GM18873 (cell line): ENCODE measurements around the gene PTPRM.

Experiments used
- ATAC-seq: cut with Tn5 transposase; IDR thresholded peaks from one replicate; pipeline ENCODE4 v1.9.1; 2021; ENCODE audit warnings: mild to moderate bottlenecking, moderate library complexity, moderate number of reproducible peaks; ENCODE audit not compliant: unreplicated experiment, low FRiP score

PTPRM gene

DNA sequence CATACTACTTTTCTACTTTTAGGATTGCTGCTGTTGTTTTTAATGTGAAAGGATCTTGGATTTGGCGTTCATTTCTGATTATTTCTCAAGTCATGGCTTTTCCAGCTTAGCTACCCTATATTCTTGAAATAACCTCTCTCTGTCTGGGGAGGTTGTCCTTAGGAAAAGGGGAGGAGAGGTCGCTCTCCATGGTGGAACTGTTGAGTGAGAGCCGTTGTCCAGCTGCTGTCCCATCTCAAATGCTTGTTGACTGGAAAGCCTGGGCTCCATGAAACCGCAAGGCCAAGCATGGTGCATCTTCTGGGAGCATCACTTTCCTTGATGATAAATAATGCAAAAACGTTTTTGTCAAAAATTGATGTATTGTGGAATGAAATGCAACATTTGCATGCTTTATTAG lies 563.0 kb downstream of the PTPRM start:
- no peak for ATAC-seq

GRCh38 chr18:8133032-8133431 lies 565.9 kb downstream of the PTPRM start:
- ATAC-seq, result no peak

GRCh38 chr18:8133888-8134287 lies 566.8 kb downstream of the PTPRM start:
- no peak for ATAC-seq

DNA sequence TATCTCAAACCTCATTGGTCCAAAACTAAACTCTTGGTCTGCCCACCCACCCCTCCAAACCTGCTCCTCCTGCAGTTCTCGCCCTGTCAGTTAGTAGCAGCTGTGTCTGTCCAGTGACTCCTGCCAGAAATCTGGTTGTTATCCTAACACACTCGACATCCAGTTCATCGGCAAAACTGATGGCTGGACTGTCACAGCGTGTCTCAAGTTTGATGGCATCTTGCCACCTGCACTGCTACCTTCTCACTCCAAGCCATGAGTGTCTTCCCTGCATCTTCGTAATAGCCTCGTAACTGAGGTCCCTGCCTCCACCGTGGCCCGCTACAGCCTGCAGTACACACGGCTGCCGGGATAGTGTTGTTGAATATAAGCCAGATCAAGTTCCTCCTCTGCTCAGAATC lies 572.0 kb downstream of the PTPRM start:
- ATAC-seq, result no peak

- no peak for ATAC-seq
These were observed 572.8 kb downstream of the PTPRM start for GRCh38 chr18:8139891-8140406.

- no peak for ATAC-seq
These were observed 573.9 kb downstream of the PTPRM start for GRCh38 chr18:8140841-8141501.

- ATAC-seq, result no peak
These were observed 575.1 kb downstream of the PTPRM start for GRCh38 chr18:8142131-8142711.

DNA sequence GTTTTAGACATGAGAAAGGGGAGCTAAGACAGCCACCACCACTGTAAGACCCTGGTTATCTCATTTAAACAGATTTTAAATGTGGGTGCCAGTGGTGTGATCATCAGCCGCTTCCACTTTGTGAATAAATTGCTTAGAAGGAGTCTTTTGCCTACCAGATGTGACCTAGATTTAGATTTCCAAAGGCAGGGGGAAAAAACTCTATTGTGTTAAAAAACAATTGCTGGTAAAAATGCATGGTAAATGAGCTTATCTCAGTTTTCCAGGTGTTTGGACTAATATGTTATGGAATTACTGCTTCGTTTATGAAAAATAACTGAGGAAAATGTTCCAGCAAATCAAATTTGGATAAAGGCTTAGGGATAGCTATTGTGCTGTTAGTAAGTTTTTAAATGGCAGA lies 575.8 kb downstream of the PTPRM start:
- ATAC-seq, result no peak

DNA sequence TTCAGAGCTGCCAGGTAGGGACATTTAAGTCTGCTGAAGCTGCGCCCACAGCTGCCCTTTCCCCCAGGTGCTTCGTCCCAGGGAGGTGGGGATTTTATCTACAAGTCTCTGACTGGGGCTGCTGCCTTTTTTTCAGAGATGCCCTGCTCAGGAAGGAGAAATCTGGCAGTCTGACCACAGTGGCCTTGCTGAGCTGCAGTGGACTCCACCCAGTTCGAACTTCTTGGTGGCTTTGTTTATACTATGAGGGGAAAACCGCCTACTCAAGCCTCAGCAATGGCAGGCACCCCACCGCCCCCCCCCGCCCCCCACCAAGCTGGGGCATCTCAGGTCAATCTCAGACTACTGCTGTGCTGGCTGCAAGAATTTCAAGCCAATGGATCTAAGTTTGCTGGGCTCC lies 584.1 kb downstream of the PTPRM start:
- no peak for ATAC-seq

GRCh38 chr18:8153887-8154583 lies 586.9 kb downstream of the PTPRM start:
- ATAC-seq, result no peak

- no peak for ATAC-seq
These were observed 595.7 kb downstream of the PTPRM start for GRCh38 chr18:8162802-8163201.

- no peak for ATAC-seq
These were observed 596.3 kb downstream of the PTPRM start for GRCh38 chr18:8163286-8163959.

DNA sequence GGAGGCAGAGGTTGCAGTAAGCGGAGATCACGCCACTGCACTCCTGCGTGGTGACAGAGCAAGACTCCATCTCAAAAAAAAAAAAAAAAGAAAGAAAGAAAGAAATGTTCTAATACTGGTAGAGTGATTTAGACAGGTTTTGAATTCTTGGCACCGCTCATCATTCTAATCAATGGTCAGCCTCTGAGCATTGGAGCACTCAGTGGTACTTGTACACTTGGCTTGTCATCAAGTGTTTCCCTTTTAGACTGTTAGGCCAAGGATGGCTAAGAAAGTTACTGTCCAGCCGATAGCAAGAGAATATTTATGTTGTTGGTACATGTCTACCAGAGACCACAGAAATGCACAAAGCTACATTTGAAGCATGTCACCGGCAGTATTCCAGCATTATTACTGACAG lies 598.0 kb downstream of the PTPRM start:
- no peak for ATAC-seq

DNA sequence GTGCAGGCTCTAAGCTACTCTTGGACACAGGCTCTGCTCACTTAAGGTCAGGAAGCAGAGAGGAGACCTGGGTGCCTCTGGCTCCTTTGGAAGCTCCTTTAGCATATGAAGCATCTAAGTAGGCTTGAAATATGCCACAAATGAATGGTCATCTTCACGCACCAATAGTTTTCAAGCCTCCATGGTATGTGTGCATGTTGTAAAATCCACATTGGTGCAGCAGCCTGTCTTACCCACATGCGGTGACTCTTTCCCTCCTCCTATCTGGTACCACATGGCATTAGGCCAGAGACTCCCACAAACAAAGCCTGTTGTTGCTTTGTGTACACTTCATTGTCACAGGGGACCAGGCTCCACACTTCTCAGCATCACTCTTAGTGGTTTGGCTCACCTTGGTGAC lies 599.9 kb downstream of the PTPRM start:
- no peak for ATAC-seq

GRCh38 chr18:8167673-8168072 lies 600.6 kb downstream of the PTPRM start:
- ATAC-seq, result no peak

DNA sequence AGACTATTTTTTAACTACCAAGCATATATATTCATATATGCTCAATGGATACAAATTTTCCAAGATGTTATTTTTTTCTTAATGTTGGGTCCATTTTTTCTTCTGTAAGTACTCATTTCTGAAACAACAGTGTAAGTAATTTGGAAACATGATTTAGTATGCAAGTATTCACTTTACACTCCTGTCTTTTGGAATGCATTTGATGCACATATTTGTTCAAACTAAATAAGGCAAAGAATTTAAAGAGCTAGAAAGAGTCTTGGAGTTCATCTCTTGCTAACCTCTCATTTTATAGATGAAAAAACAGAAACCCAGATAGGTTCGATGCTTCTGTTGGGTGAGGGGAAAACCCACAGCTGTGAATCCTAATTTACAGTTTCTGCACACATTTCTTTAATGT lies 602.6 kb downstream of the PTPRM start:
- ATAC-seq, result no peak

DNA sequence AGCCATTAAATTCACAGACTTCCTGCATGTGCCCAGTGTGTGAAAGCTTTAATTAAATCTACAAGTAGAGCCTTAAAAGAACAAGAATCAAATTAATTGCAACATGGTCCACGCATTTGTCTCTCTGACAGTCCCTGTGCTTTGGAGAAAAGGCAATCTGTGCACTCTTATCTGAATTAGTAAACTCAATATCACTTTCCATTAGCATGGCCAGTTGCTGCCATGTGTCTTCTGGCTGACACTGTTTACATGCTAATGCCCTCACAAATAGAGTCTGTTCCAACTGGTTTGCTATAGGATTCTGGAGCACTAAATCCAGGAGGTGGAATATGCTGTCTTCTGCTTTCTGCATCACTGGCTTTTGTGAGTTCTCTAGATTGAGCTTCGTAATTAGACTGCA lies 607.7 kb downstream of the PTPRM start:
- no peak for ATAC-seq

DNA sequence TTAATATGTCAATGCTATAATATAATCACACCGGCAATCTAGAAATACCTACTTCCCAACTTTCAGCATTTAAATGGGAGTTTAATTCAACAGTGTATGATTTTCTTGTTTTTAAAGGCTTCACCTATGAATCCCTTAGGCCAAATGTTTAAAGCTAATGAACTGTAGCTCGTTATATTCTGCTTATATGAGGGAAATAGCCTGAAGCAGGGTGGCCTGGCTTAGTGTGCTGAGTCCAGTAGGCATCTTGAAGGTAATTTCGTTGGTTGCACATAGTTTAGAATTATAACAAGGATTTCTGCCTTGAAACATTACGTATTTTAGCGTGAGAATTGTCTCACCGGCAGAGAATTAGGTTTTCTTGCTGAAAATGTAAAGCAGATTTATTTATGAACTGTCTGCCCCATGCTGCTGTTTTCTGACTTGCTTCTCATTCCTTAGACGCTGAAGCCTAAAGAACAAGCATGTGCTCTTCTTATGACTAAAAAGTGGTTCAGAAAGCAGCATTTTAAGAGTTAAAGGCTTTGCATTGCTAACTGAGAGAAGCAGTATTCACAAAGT lies 608.5 kb downstream of the PTPRM start:
- no peak for ATAC-seq

GRCh38 chr18:8176109-8176508 lies 609.0 kb downstream of the PTPRM start:
- ATAC-seq, result no peak

GRCh38 chr18:8176554-8176953 lies 609.4 kb downstream of the PTPRM start:
- no peak for ATAC-seq
